ENCODE data around the gene B3GNT9. TPM values are rescaled to one million over a fixed set of nuclear protein-coding genes. Genes with fewer than 3 reads are reported as not detected.

B3GNT9 gene
- total RNA-seq, 1 donor from 2014 or later = 40.7 TPM

GRCh38 chr16:67165121-67166078 lies 14.6 kb upstream of the B3GNT9 start:
- DNase-seq (ENCODE audit: low spot score in 2 of 2) = no peak
- H3K36me3 ChIP-seq = no peaks in the 10 kb centered on the region
- H3K27ac ChIP-seq = peak overlapping the region; percentile 77 to 79
- intact Hi-C loops (cut with DNase I) = no loop called here
- H3K4me1 ChIP-seq = peaks cover 29 to 53% of the 10 kb centered on the region in 2 donors
- H3K9me3 ChIP-seq = no peaks in the 10 kb centered on the region
- H3K27me3 ChIP-seq = no peaks in the 10 kb centered on the region
- peak overlapping the region; percentile 50 to 57 for H3K4me3 ChIP-seq
- no peak for TF ChIP-seq CTCF (IDR thresholded peaks at IDR 0.05)

GRCh38 chr16:67164599-67165061 lies 13.8 kb upstream of the B3GNT9 start, which contains the start of gene HSF4:
HSF4 (plus strand) TSS chr16:67164745; CDS start chr16:67164812, 67 bp downstream.
- no peaks in the 10 kb centered on the region for H3K27me3 ChIP-seq
- intact Hi-C loops (cut with DNase I) = no loop called here
- no peaks in the 10 kb centered on the region for H3K9me3 ChIP-seq
- peak within 1 kb of the TSS; percentile 77 to 79 for H3K27ac ChIP-seq
- H3K4me1 ChIP-seq = peaks cover 28 to 48% of the 10 kb centered on the region in 2 donors
- H3K36me3 ChIP-seq = no peaks in the 10 kb centered on the region
- peak within 1 kb of the TSS; percentile 50 to 57 for H3K4me3 ChIP-seq
- TF ChIP-seq CTCF (IDR thresholded peaks at IDR 0.05) = no peak
- peak in 1 of 2 donors; percentile 82 for DNase-seq (ENCODE audit: low spot score in 2 of 2)

GRCh38 chr16:67163999-67164558 lies 13.3 kb upstream of the B3GNT9 start:
- no peak for DNase-seq (ENCODE audit: low spot score in 2 of 2)
- Histone ChIP-seq H3K4me3 (peak overlapping the region; percentile 50 to 57), H3K27me3 (no peaks in the 10 kb centered on the region), H3K36me3 (no peaks in the 10 kb centered on the region), H3K9me3 (no peaks in the 10 kb centered on the region), H3K4me1 (peaks cover 22 to 42% of the 10 kb centered on the region in 2 donors), H3K27ac (peak overlapping the region; percentile 77 to 79)
- no peak for TF ChIP-seq CTCF (IDR thresholded peaks at IDR 0.05)
- intact Hi-C loops (cut with DNase I) = loop anchor here (1.0 kb wide), 1 partner anchor 20 kb away; no protein-coding TSS in a partner anchor

GRCh38 chr16:67163164-67163998 lies 12.6 kb upstream of the B3GNT9 start:
- peak in 1 of 3 experiments; percentile 10 for TF ChIP-seq CTCF (IDR thresholded peaks at IDR 0.05)
- no peaks in the 10 kb centered on the region for H3K9me3 ChIP-seq
- peak overlapping the region; percentile 77 to 79 for H3K27ac ChIP-seq
- H3K27me3 ChIP-seq = no peaks in the 10 kb centered on the region
- DNase-seq (ENCODE audit: low spot score in 2 of 2) = peak in 1 of 2 donors; percentile 86
- intact Hi-C loops (cut with DNase I) = loop anchor here (1.0 kb wide), 1 partner anchor 21 kb away; no protein-coding TSS in a partner anchor
- H3K36me3 ChIP-seq = no peaks in the 10 kb centered on the region
- peak overlapping the region; percentile 50 to 57 for H3K4me3 ChIP-seq
- peaks cover 21 to 41% of the 10 kb centered on the region in 2 donors for H3K4me1 ChIP-seq

All from ascending aorta (tissue), 2 donors.